Kidney (tissue), 14 donors: ENCODE measurements around the gene AHNAK. TPM values are rescaled to one million over a fixed set of nuclear protein-coding genes. Genes with fewer than 3 reads are reported as not detected.

Experiments used
- DNase-seq, 5 donors: peaks; one replicate each; pipeline ENCODE4 v3.0.0-alpha.2; 2013 to 2020
- FAIRE-seq: peaks from 2 replicates; lab custom pipeline; 2012; peaks lifted over from hg19 to GRCh38; lab: Jason Lieb, UNC
- H3K27ac ChIP-seq, 2 donors: one replicate each; pipeline ENCODE4 v1.7.0; 2013; ENCODE audit warnings: low read depth in 2 of 2, low read length in 2 of 2, inconsistent platforms in 1 of 2
- H3K27me3 ChIP-seq: one replicate; pipeline ENCODE4 v1.7.1; 2013; ENCODE audit warnings: low read length, inconsistent platforms; ENCODE audit not compliant: control insufficient read depth, insufficient read depth
- H3K36me3 ChIP-seq, 3 donors: one replicate each; pipeline versions ENCODE4 v1.7.0 to v1.7.1; 2013; ENCODE audit warnings: low read length in 3 of 3, control low read depth in 1 of 3, inconsistent platforms in 1 of 3; ENCODE audit not compliant: insufficient read depth in 3 of 3, control insufficient read depth in 2 of 3
- H3K4me1 ChIP-seq, 3 donors: one replicate each; pipeline versions ENCODE4 v1.7.0 to v1.7.1; 2013; ENCODE audit warnings: low read length in 3 of 3, inconsistent platforms in 1 of 3, low read depth in 1 of 3; ENCODE audit not compliant: control insufficient read depth in 2 of 3, insufficient read depth in 2 of 3
- H3K4me3 ChIP-seq, 3 donors: one replicate each; pipeline versions ENCODE4 v1.7.0 to v1.8.1; 2013; ENCODE audit warnings: low read length in 3 of 3, control low read depth in 1 of 3, inconsistent platforms in 1 of 3
- H3K9ac ChIP-seq, 3 donors: one replicate each; pipeline versions ENCODE4 v1.7.0 to v1.7.1; 2013; ENCODE audit warnings: low read length in 3 of 3, control low read depth in 1 of 3, inconsistent platforms in 1 of 3
- H3K9me3 ChIP-seq, 3 donors: one replicate each; pipeline versions ENCODE4 v1.7.0 to v1.7.1; 2013; ENCODE audit warnings: low read length in 3 of 3, control low read depth in 1 of 3, inconsistent platforms in 1 of 3; ENCODE audit not compliant: control insufficient read depth in 2 of 3, insufficient read depth in 1 of 3
- CTCF ChIP-seq: IDR thresholded peaks from 3 replicates; pipeline ENCODE4 v1.5.1; 2012; ENCODE audit warnings: mild to moderate bottlenecking, moderate library complexity, borderline replicate concordance; ENCODE audit not compliant: insufficient read depth; ENCODE audit errors: extremely low read depth
- intact Hi-C: fragments of 100-400 bp; cut with DNase I; formaldehyde crosslinking; loops from one replicate; pipeline ENCODE4 v1.11.1; 2022
- polyA plus RNA-seq: library from polyadenylated mRNA; stranded (reverse); fragments of 350-450 nt; fragmentation: Illumina TruSeq; extraction: RNeasy Lipid Tissue Mini Kit (QIAGEN cat#74804); gene quantifications from one replicate; pipeline ENCODE4 v1.2.3, GENCODE V29; 2014; ENCODE audit warnings: low read depth, low replicate concordance; ENCODE audit not compliant: insufficient read depth
- total RNA-seq: library from RNA; stranded (reverse); fragmentation: NEBNext Ultra II Directional; extraction: Animal tissue kit (Norgen Biotek cat#: 25700); gene quantifications from one replicate; pipeline ENCODE4 v1.2.1, GENCODE V29; 2021
- donor health status: control.
- donor health status: control.
- donor health status: control.
- donor health status: control.
- donor health status: control.
- donor health status: DM: yes; HTN: yes; CAD: no.
- donor health status: Normal renal cell carcinoma (clear cell type).

Gene AHNAK
- total and polyA plus RNA-seq, 2 donors from 2014 or later: 36.6 to 700 TPM

- H3K27me3 ChIP-seq: no peaks in the 10 kb centered on the region
- no peak for TF ChIP-seq CTCF
- no peaks in the 10 kb centered on the region for H3K9me3 ChIP-seq
- intact Hi-C loops: no loop called here
- H3K36me3 ChIP-seq: no peaks in the 10 kb centered on the region
- no peaks in the 10 kb centered on the region for H3K4me1 ChIP-seq
- DNase-seq: peak in 2 of 5 donors; percentile 27 to 33
- H3K27ac ChIP-seq: no peak overlapping the region
- FAIRE-seq: no peak
- H3K4me3 ChIP-seq: no peak overlapping the region
- no peak overlapping the region for H3K9ac ChIP-seq
Measured at GRCh38 chr11:62464655-62465054, 82.0 kb downstream of the AHNAK start.

- FAIRE-seq (no peak), DNase-seq (no peak)
- Histone ChIP-seq H3K9me3 (no peaks in the 10 kb centered on the region), H3K9ac (no peak overlapping the region), H3K4me3 (no peak overlapping the region), H3K36me3 (no peaks in the 10 kb centered on the region), H3K27me3 (no peaks in the 10 kb centered on the region), H3K27ac (no peak overlapping the region), H3K4me1 (peaks cover 2 to 10% (median 6%) of the 10 kb centered on the region in 3 donors)
- intact Hi-C loops: no loop called here
- no peak for TF ChIP-seq CTCF
Measured at GRCh38 chr11:62463121-62463542, 83.5 kb downstream of the AHNAK start.

- no peak for TF ChIP-seq CTCF
- no peaks in the 10 kb centered on the region for H3K36me3 ChIP-seq
- intact Hi-C loops: no loop called here
- DNase-seq: no peak
- no peak overlapping the region for H3K4me3 ChIP-seq
- peaks cover 2 to 13% (median 6%) of the 10 kb centered on the region in 3 donors for H3K4me1 ChIP-seq
- no peaks in the 10 kb centered on the region for H3K9me3 ChIP-seq
- no peak overlapping the region for H3K9ac ChIP-seq
- H3K27ac ChIP-seq: no peak overlapping the region
- no peak for FAIRE-seq
- no peaks in the 10 kb centered on the region for H3K27me3 ChIP-seq
Measured at GRCh38 chr11:62462508-62462892, 84.1 kb downstream of the AHNAK start.

GRCh38 chr11:62461740-62462507 lies 84.7 kb downstream of the AHNAK start:
- intact Hi-C loops: no loop called here
- no peaks in the 10 kb centered on the region for H3K27me3 ChIP-seq
- H3K36me3 ChIP-seq: no peaks in the 10 kb centered on the region
- H3K27ac ChIP-seq: no peak overlapping the region
- H3K4me1 ChIP-seq: peaks cover 2 to 14% (median 6%) of the 10 kb centered on the region in 3 donors
- DNase-seq: no peak
- H3K4me3 ChIP-seq: no peak overlapping the region
- no peaks in the 10 kb centered on the region for H3K9me3 ChIP-seq
- no peak for FAIRE-seq
- H3K9ac ChIP-seq: no peak overlapping the region
- TF ChIP-seq CTCF: no peak
